IMR-90 (cell line): ENCODE measurements around the gene USP9X. TPM values are rescaled to one million over a fixed set of nuclear protein-coding genes. Genes with fewer than 3 reads are reported as not detected.

ENCODE experiments used
- ATAC-seq: fragments of 200-7000 bp; cut with Tn5 transposase; 2 replicates; pipeline ENCODE4 v1.9.1; 2020; ENCODE audit warnings: low read depth, mild to moderate bottlenecking, moderate library complexity
- BruUV-seq: library from RNA; stranded (reverse); fragments of 400-500 nt; replicated peaks from 2 replicates; lab custom pipeline; 2021; lab: Mats Ljungman, UMichigan
- CTCF ChIA-PET: fragments of 300-600 bp; formaldehyde crosslinking; extraction: SDS; loops from one replicate; lab custom pipeline; 2021; ENCODE audit warnings: antibody characterized with exemption; lab: Yijun Ruan, JAX
- POLR2A ChIA-PET: fragments of 300-600 bp; sonication (Branson Sonifier 250); formaldehyde crosslinking; loops from one replicate; lab custom pipeline; 2022; ENCODE audit warnings: antibody characterized with exemption; ENCODE audit not compliant: unreplicated experiment; lab: Charles Lee
- DNase-seq: peaks from one replicate; pipeline ENCODE4 v3.0.0; 2013
- H2AFZ ChIP-seq: replicated peaks from 2 replicates; pipeline ENCODE3; 2013; ENCODE audit warnings: low read length, mild to moderate bottlenecking; ENCODE audit not compliant: poor library complexity
- H2AK5ac ChIP-seq: 2 replicates; pipeline ENCODE4 v1.6.1; 2013; ENCODE audit warnings: low read depth, low read length, inconsistent platforms
- H2AK9ac ChIP-seq: replicated peaks from 2 replicates; pipeline ENCODE3; 2013; ENCODE audit warnings: mild to moderate bottlenecking, low read depth, low read length, moderate library complexity; ENCODE audit not compliant: poor library complexity
- H2BK120ac ChIP-seq: 2 replicates; pipeline ENCODE4 v1.6.1; 2013; ENCODE audit warnings: low read depth, low read length, inconsistent platforms
- H2BK15ac ChIP-seq: 3 replicates; pipeline ENCODE4 v1.6.1; 2013; ENCODE audit warnings: low read depth, low read length, inconsistent platforms
- H2BK20ac ChIP-seq: 2 replicates; pipeline ENCODE4 v1.6.1; 2013; ENCODE audit warnings: low read depth, mild to moderate bottlenecking, inconsistent platforms, low read length, moderate library complexity
- H2BK5ac ChIP-seq: 2 replicates; pipeline ENCODE4 v1.6.1; 2013; ENCODE audit warnings: mild to moderate bottlenecking, low read depth, low read length, inconsistent platforms; ENCODE audit not compliant: poor library complexity, severe bottlenecking
- H3K14ac ChIP-seq: replicated peaks from 2 replicates; pipeline ENCODE4 v1.6.1; 2013; ENCODE audit warnings: low read depth, low read length, inconsistent platforms
- H3K18ac ChIP-seq: 2 replicates; pipeline ENCODE4 v1.6.1; 2013; ENCODE audit warnings: low read depth, low read length, control low read depth
- H3K23ac ChIP-seq: 2 replicates; pipeline ENCODE4 v1.6.1; 2013; ENCODE audit warnings: low read depth, low read length, inconsistent platforms
- H3K27ac ChIP-seq: 2 replicates; pipeline ENCODE4 v1.5.1; 2013; ENCODE audit warnings: mild to moderate bottlenecking, control low read depth, low read length; ENCODE audit not compliant: insufficient read depth
- H3K27me3 ChIP-seq: 2 replicates; pipeline ENCODE4 v1.6.1; 2013; ENCODE audit warnings: low read length; ENCODE audit not compliant: control insufficient read depth, insufficient read depth
- H3K36me3 ChIP-seq: 2 replicates; pipeline ENCODE4 v1.6.1; 2013; ENCODE audit warnings: low read length, mixed read lengths; ENCODE audit not compliant: control insufficient read depth, insufficient read depth
- H3K4ac ChIP-seq: 2 replicates; pipeline ENCODE4 v1.6.1; 2013; ENCODE audit warnings: low read depth, low read length, inconsistent platforms
- H3K4me1 ChIP-seq: 2 replicates; pipeline ENCODE4 v1.6.1; 2013; ENCODE audit warnings: low read length, mixed read lengths; ENCODE audit not compliant: control insufficient read depth, insufficient read depth
- H3K4me2 ChIP-seq: 2 replicates; pipeline ENCODE4 v1.6.1; 2013; ENCODE audit warnings: low read depth, mild to moderate bottlenecking, control low read depth, low read length, moderate library complexity
- H3K4me3 ChIP-seq: 2 replicates; pipeline ENCODE4 v1.5.1; 2013; ENCODE audit warnings: low read depth, mild to moderate bottlenecking, control low read depth, low read length, moderate library complexity; ENCODE audit not compliant: insufficient read depth
- H3K56ac ChIP-seq: 2 replicates; pipeline ENCODE4 v1.6.1; 2013; ENCODE audit warnings: low read length, inconsistent platforms; ENCODE audit not compliant: insufficient read depth; ENCODE audit errors: extremely low read depth
- H3K79me1 ChIP-seq, 2 experiments: 2 replicates each; pipeline ENCODE4 v1.6.1; 2013; ENCODE audit warnings: low read length in 2 of 2, inconsistent platforms in 1 of 2, low read depth in 1 of 2
- H3K9ac ChIP-seq: 2 replicates; pipeline ENCODE4 v1.6.1; 2013; ENCODE audit warnings: low read depth, low read length, control low read depth
- H3K9me1 ChIP-seq: 2 replicates; pipeline ENCODE4 v1.6.1; 2013; ENCODE audit warnings: low read length, inconsistent platforms; ENCODE audit not compliant: insufficient read depth
- H3K9me3 ChIP-seq: 2 replicates; pipeline ENCODE4 v1.6.1; 2013; ENCODE audit warnings: low read length; ENCODE audit not compliant: control insufficient read depth, insufficient read depth
- H4K20me1 ChIP-seq: 2 replicates; pipeline ENCODE4 v1.6.1; 2013; ENCODE audit warnings: low read length, inconsistent platforms; ENCODE audit not compliant: insufficient read depth
- H4K5ac ChIP-seq: 2 replicates; pipeline ENCODE4 v1.6.1; 2013; ENCODE audit warnings: mild to moderate bottlenecking, low read depth, low read length, control low read depth
- H4K8ac ChIP-seq, 2 experiments: 2 replicates each; pipeline ENCODE4 v1.6.1; 2013; ENCODE audit warnings: low read depth in 2 of 2, low read length in 2 of 2, control low read depth in 1 of 2, inconsistent platforms in 1 of 2
- H4K91ac ChIP-seq: 2 replicates; pipeline ENCODE4 v1.6.1; 2013; ENCODE audit warnings: low read depth, low read length, inconsistent platforms; ENCODE audit not compliant: insufficient read depth
- CEBPB ChIP-seq: IDR thresholded peaks from 2 replicates; pipeline ENCODE4 v1.6.1; 2012; ENCODE audit warnings: low read depth, low read length, improper control_type of control experiment
- WGBS, 2 experiments: methylation state at CpG; one replicate each; pipeline versions ENCODE4 v1.1.5 to v1.1.7; 2013; ENCODE audit warnings: missing lambda C conversion rate in 2 of 2; ENCODE audit not compliant: insufficient read length in 1 of 2; ENCODE audit errors: extremely low coverage in 2 of 2; 5-methylcytosine and 5-hydroxymethylcytosine counted together
- dilution Hi-C: fragments of 300-500 bp; cut with HindIII; formaldehyde crosslinking; loops from one replicate; pipeline ENCODE4 v1.14.3; 2018; ENCODE audit warnings: low sequenced_read_pairs; ENCODE audit not compliant: unreplicated experiment
- in situ Hi-C: fragments of 300-500 bp; cut with MboI; formaldehyde crosslinking; loops from 3 replicates; pipeline ENCODE4 v1.14.3; 2019; ENCODE audit warnings: low sequenced_read_pairs, inconsistent platforms, mixed read lengths
- intact Hi-C: fragments of 100-400 bp; cut with micrococcal nuclease; formaldehyde crosslinking; loops from 2 replicates; pipeline ENCODE4 v1.10.0; 2022
- polyA plus RNA-seq, 3 experiments: library from polyadenylated mRNA; depleted of rRNA; stranded (reverse); fragments of >200 nt; gene quantifications; 2 replicates each; pipeline ENCODE4 v1.2.3, GENCODE V29; 2012; ENCODE audit warnings: low replicate concordance in 1 of 3
- total RNA-seq: library from RNA; depleted of rRNA; stranded (reverse); fragments of >200 nt; gene quantifications from 2 replicates; pipeline ENCODE4 v1.2.3, GENCODE V29; 2012
- TF ChIP-seq, protein P1 (sequence below): fragments of 150-350 bp; IDR thresholded peaks from 2 replicates; pipeline ENCODE4 v1.6.1; 2017; ENCODE audit warnings: mild to moderate bottlenecking, antibody characterized with exemption, low read length, low read depth

Gene USP9X
- total and polyA plus RNA-seq, 2 of the 4 experiments (the other 2 are of a cell fraction): 17.5 to 104 TPM

GRCh38 chrX:41096339-41096955 is 11.2 kb downstream of the USP9X start:
- CTCF ChIA-PET: interaction anchor here (0.6 kb wide), 1 partner anchor 552 kb away, joined by 6 read pairs; no protein-coding TSS in a partner anchor

More at GRCh38 chrX:41096339-41096955, 11.2 kb downstream of the USP9X start:
- Histone ChIP-seq H2BK15ac (no peak overlapping the region), H2BK120ac (no peak overlapping the region), H3K56ac (no peak overlapping the region), H3K36me3 (0 out of 2 replicates have a peak, but pooled peaks cover 1% of the 10 kb centered on the region), H4K5ac (no peak overlapping the region), H2AK5ac (no peak overlapping the region), H3K9ac (no peak overlapping the region), H2BK20ac (no peak overlapping the region), H3K4me1 (peaks cover 3% of the 10 kb centered on the region), H3K27ac (no peak overlapping the region), H3K4me3 (no peak overlapping the region), H3K14ac (no peak overlapping the region), H3K9me3 (no peaks in the 10 kb centered on the region), H2AK9ac (no peak overlapping the region), H3K79me1 (peaks cover 0 to 33% of the 10 kb centered on the region in 2 experiments; a peak in 3 of 4 replicates), H2AFZ (no peak overlapping the region), H4K91ac (no peak overlapping the region), H3K23ac (no peak overlapping the region), H3K18ac (no peak overlapping the region), H3K27me3 (peaks cover 5% of the 10 kb centered on the region), H2BK5ac (no peak overlapping the region), H3K4me2 (no peak overlapping the region), H4K20me1 (peaks cover 98% of the 10 kb centered on the region), H3K9me1 (peaks cover 23% of the 10 kb centered on the region), H4K8ac (no peak overlapping the region), H3K4ac (no peak overlapping the region)
- POLR2A ChIA-PET: no interaction called here
- dilution Hi-C loops (no loop called here), intact Hi-C loops (no loop called here), in situ Hi-C loops (no loop called here)
- no CpG with 5 or more reads among the region's 7 CpGs for WGBS, 2 experiments
- no TSS peak for BruUV-seq
- ATAC-seq: no peak
- TF ChIP-seq CEBPB: 0 out of 2 replicates have a peak, but pooled peaks have one; percentile 7
- TF ChIP-seq, protein P1, sequence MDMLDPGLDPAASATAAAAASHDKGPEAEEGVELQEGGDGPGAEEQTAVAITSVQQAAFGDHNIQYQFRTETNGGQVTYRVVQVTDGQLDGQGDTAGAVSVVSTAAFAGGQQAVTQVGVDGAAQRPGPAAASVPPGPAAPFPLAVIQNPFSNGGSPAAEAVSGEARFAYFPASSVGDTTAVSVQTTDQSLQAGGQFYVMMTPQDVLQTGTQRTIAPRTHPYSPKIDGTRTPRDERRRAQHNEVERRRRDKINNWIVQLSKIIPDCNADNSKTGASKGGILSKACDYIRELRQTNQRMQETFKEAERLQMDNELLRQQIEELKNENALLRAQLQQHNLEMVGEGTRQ: no peak
- no peak for DNase-seq
